GM10266 (cell line): ENCODE results near the gene CREB5.

Source experiments
- DNase-seq: peaks from one replicate; pipeline ENCODE4 v3.0.0; 2012; ENCODE audit errors: extremely low spot score
- CTCF ChIP-seq: IDR thresholded peaks from 2 replicates; pipeline ENCODE4 v1.5.1; 2012; ENCODE audit warnings: mild to moderate bottlenecking, low read depth; ENCODE audit not compliant: control insufficient read depth, insufficient read depth; ENCODE audit errors: missing control alignments

Gene CREB5

GRCh38 chr7:28532181-28532580 lies 119.9 kb downstream of the CREB5 start:
- no peak for TF ChIP-seq CTCF
- DNase-seq, result no peak

GRCh38 chr7:28533267-28533666 lies 120.9 kb downstream of the CREB5 start:
- no peak for DNase-seq
- TF ChIP-seq CTCF, result no peak

GRCh38 chr7:28533731-28534531 lies 121.6 kb downstream of the CREB5 start:
- TF ChIP-seq CTCF, result no peak
- DNase-seq, result no peak

GRCh38 chr7:28536259-28536658 lies 123.9 kb downstream of the CREB5 start:
- DNase-seq, result no peak
- TF ChIP-seq CTCF, result peak; percentile 17

- peak; percentile 71 for DNase-seq
- no peak for TF ChIP-seq CTCF
These were observed 127.1 kb downstream of the CREB5 start for GRCh38 chr7:28539289-28539981.

GRCh38 chr7:28542410-28542809 lies 130.1 kb downstream of the CREB5 start:
- no peak for DNase-seq
- no peak for TF ChIP-seq CTCF

- no peak for TF ChIP-seq CTCF
- no peak for DNase-seq
These were observed 132.3 kb downstream of the CREB5 start for GRCh38 chr7:28544453-28545117.
